Small intestine (tissue), 7 donors: Measurements from ENCODE around the gene SNX32. TPM values are rescaled to one million over a fixed set of nuclear protein-coding genes. Genes with fewer than 3 reads are reported as not detected.

Experiments
- DNase-seq, 2 donors: peaks; one replicate each; pipeline versions ENCODE4 v3.0.0 to v3.0.0-alpha.2; 2013
- FAIRE-seq: peaks from 2 replicates; lab custom pipeline; 2012; peaks lifted over from hg19 to GRCh38; lab: Jason Lieb, UNC
- H3K27ac ChIP-seq, 3 donors: one replicate each; pipeline ENCODE4 v1.5.1; 2013; ENCODE audit warnings: low read length in 2 of 3, mild to moderate bottlenecking in 2 of 3, control low read depth in 1 of 3, inconsistent platforms in 1 of 3, low read depth in 1 of 3, moderate library complexity in 1 of 3
- H3K27me3 ChIP-seq, 3 donors: one replicate each; pipeline ENCODE4 v1.6.1; 2013; ENCODE audit warnings: low read length in 3 of 3, inconsistent platforms in 1 of 3; ENCODE audit not compliant: control insufficient read depth in 3 of 3, insufficient read depth in 3 of 3
- H3K36me3 ChIP-seq, 3 donors: one replicate each; pipeline ENCODE4 v1.6.1; 2013; ENCODE audit warnings: low read length in 3 of 3, inconsistent platforms in 1 of 3, low read depth in 1 of 3, mild to moderate bottlenecking in 1 of 3, moderate library complexity in 1 of 3; ENCODE audit not compliant: control insufficient read depth in 3 of 3, insufficient read depth in 2 of 3
- H3K4me1 ChIP-seq, 3 donors: one replicate each; pipeline ENCODE4 v1.6.1; 2013; ENCODE audit warnings: low read length in 2 of 3, inconsistent platforms in 1 of 3, low read depth in 1 of 3, mild to moderate bottlenecking in 1 of 3, moderate library complexity in 1 of 3; ENCODE audit not compliant: control insufficient read depth in 3 of 3, insufficient read depth in 2 of 3
- H3K4me3 ChIP-seq, 3 donors: one replicate each; pipeline ENCODE4 v1.5.1; 2013; ENCODE audit warnings: low read length in 3 of 3, control low read depth in 1 of 3, inconsistent platforms in 1 of 3, low read depth in 1 of 3, mild to moderate bottlenecking in 1 of 3, moderate library complexity in 1 of 3
- H3K9me3 ChIP-seq, 2 donors: one replicate each; pipeline ENCODE4 v1.6.1; 2013; ENCODE audit warnings: low read depth in 1 of 2, low read length in 1 of 2; ENCODE audit not compliant: control insufficient read depth in 2 of 2, insufficient read depth in 1 of 2
- WGBS, 3 donors: extraction: QIAGEN DNeasy Blood & Tissue Kit; methylation state at CpG; one replicate each; pipeline ENCODE4 v1.1.7; 2013; 5-methylcytosine and 5-hydroxymethylcytosine counted together
- polyA plus RNA-seq, 4 donors: library from polyadenylated mRNA; stranded (reverse) in 3 of 4; unstranded in 1 of 4; fragments of 200-250 nt in 3 of 4; fragments of 120-200 nt in 1 of 4; gene quantifications; one replicate each; pipeline versions ENCODE4 v1.2.1 to v1.2.3, GENCODE V29; 2013
- donor health status: healthy with polysubstance abuse.
- donor health status: control.
- donor health status: control.
- donor health status: Bipolar disorder and iron deficiency.
- donor health status: healthy.

The SNX32 gene
- polyA plus RNA-seq, 4 donors = 0.54 to 4.0 (median 1.8) TPM

- Histone ChIP-seq H3K36me3 (peaks cover 16 to 84% (median 23%) of the 10 kb centered on the region in 3 donors), H3K27ac (no peak overlapping the region), H3K4me1 (peaks cover 0 to 16% (median 3%) of the 10 kb centered on the region in 3 donors), H3K27me3 (no peaks in the 10 kb centered on the region), H3K9me3 (no peaks in the 10 kb centered on the region), H3K4me3 (no peak overlapping the region)
- DNase-seq (no peak), FAIRE-seq (no peak)
- WGBS, 3 donors = 90 to 93% (median 90%) methylated on average over 17 to 18 of the region's 18 CpGs
These were observed 31.1 kb downstream of the SNX32 start for GRCh38 chr11:65864706-65865471.

GRCh38 chr11:65865550-65866172 lies 31.9 kb downstream of the SNX32 start:
- Histone ChIP-seq H3K27ac (no peak overlapping the region), H3K9me3 (no peaks in the 10 kb centered on the region), H3K27me3 (peaks cover 0 to 3% (median 0%) of the 10 kb centered on the region in 3 donors), H3K4me1 (peaks cover 0 to 13% (median 3%) of the 10 kb centered on the region in 3 donors), H3K36me3 (peaks cover 16 to 90% (median 23%) of the 10 kb centered on the region in 3 donors), H3K4me3 (no peak overlapping the region)
- no peak for DNase-seq
- FAIRE-seq = no peak
- WGBS, 3 donors = 85 to 86% (median 85%) methylated on average over 9 of the region's 9 CpGs

- H3K9me3 ChIP-seq = no peaks in the 10 kb centered on the region
- no peak for FAIRE-seq
- no peak overlapping the region for H3K27ac ChIP-seq
- DNase-seq = no peak
- WGBS, 3 donors = 87 to 91% (median 91%) methylated on average over 21 of the region's 21 CpGs
- H3K4me1 ChIP-seq = peaks cover 0 to 8% (median under 1%) of the 10 kb centered on the region in 3 donors
- H3K4me3 ChIP-seq = no peak overlapping the region
- H3K27me3 ChIP-seq = peaks cover 0 to 3% (median 0%) of the 10 kb centered on the region in 3 donors
- H3K36me3 ChIP-seq = peaks cover 16 to 87% (median 23%) of the 10 kb centered on the region in 3 donors
These were observed 32.9 kb downstream of the SNX32 start for GRCh38 chr11:65866509-65867283.

GRCh38 chr11:65867284-65868071 lies 33.7 kb downstream of the SNX32 start:
- FAIRE-seq (no peak), DNase-seq (no peak)
- peaks cover 0 to 3% (median 0%) of the 10 kb centered on the region in 3 donors for H3K4me1 ChIP-seq
- WGBS, 3 donors = 66 to 79% (median 74%) methylated on average over 29 of the region's 29 CpGs
- H3K27ac ChIP-seq = no peak overlapping the region
- H3K9me3 ChIP-seq = no peaks in the 10 kb centered on the region
- H3K4me3 ChIP-seq = no peak overlapping the region
- peaks cover 0 to 6% (median 0%) of the 10 kb centered on the region in 3 donors for H3K27me3 ChIP-seq
- peaks cover 16 to 79% (median 23%) of the 10 kb centered on the region in 3 donors for H3K36me3 ChIP-seq

- H3K36me3 ChIP-seq = peaks cover 16 to 72% (median 23%) of the 10 kb centered on the region in 3 donors
- no peak for FAIRE-seq
- no peak overlapping the region for H3K27ac ChIP-seq
- peaks cover 0 to 7% (median 0%) of the 10 kb centered on the region in 3 donors for H3K4me1 ChIP-seq
- no peak for DNase-seq
- H3K27me3 ChIP-seq = peaks cover 0 to 10% (median 0%) of the 10 kb centered on the region in 3 donors
- 86 to 89% (median 87%) methylated on average over 15 to 19 of the region's 19 CpGs for WGBS, 3 donors
- H3K4me3 ChIP-seq = no peak overlapping the region
- H3K9me3 ChIP-seq = no peaks in the 10 kb centered on the region
These were observed 34.4 kb downstream of the SNX32 start for GRCh38 chr11:65868076-65868667.

- H3K9me3 ChIP-seq = no peaks in the 10 kb centered on the region
- H3K27me3 ChIP-seq = peaks cover 0 to 12% (median 0%) of the 10 kb centered on the region in 3 donors
- H3K4me3 ChIP-seq = no peak overlapping the region
- H3K36me3 ChIP-seq = peaks cover 11 to 65% (median 17%) of the 10 kb centered on the region in 3 donors
- H3K27ac ChIP-seq = no peak overlapping the region
- DNase-seq = no peak
- FAIRE-seq = no peak
- peaks cover 0 to 12% (median 0%) of the 10 kb centered on the region in 3 donors for H3K4me1 ChIP-seq
- WGBS, 3 donors = 67 to 88% (median 77%) methylated on average over 3 of the region's 3 CpGs
These were observed 35.1 kb downstream of the SNX32 start for GRCh38 chr11:65868907-65869306.

- Histone ChIP-seq H3K27me3 (peaks cover 0 to 12% (median 0%) of the 10 kb centered on the region in 3 donors), H3K4me1 (peaks cover 0 to 15% (median 0%) of the 10 kb centered on the region in 3 donors), H3K9me3 (no peaks in the 10 kb centered on the region), H3K4me3 (no peak overlapping the region), H3K36me3 (peaks cover 4 to 56% (median 12%) of the 10 kb centered on the region in 3 donors), H3K27ac (no peak overlapping the region)
- WGBS, 3 donors = 61 to 80% (median 64%) methylated on average over 24 of the region's 24 CpGs
- FAIRE-seq (no peak), DNase-seq (no peak)
These were observed 36.0 kb downstream of the SNX32 start for GRCh38 chr11:65869643-65870306.
